ENCODE data around the gene ABHD5. TPM values are rescaled to one million over a fixed set of nuclear protein-coding genes. Genes with fewer than 3 reads are reported as not detected.

Gene ABHD5
- total RNA-seq, 1 experiment from 2014 or later: 29.5 TPM

- ATAC-seq: no peak
- no TSS peak for BruUV-seq (replicated peaks)
Observed at GRCh38 chr3:43670635-43671522, 19.9 kb upstream of the ABHD5 start.

GRCh38 chr3:43674345-43675085, 16.2 kb upstream of the ABHD5 start:
- Histone ChIP-seq H3K79me2 (ENCODE audit: low read length) (no peaks in the 10 kb centered on the region), H3K4me3 (ENCODE audit: low read length) (no peak overlapping the region), H3K9ac (ENCODE audit: low read length) (no peak overlapping the region), H3K27ac (ENCODE audit: low read length) (no peak overlapping the region), H3F3A (ENCODE audit: low read length, unreplicated experiment) (no peaks in the 10 kb centered on the region), H3K9me3 (ENCODE audit: low read length) (no peaks in the 10 kb centered on the region), H3K9me2 (replicated peaks; ENCODE audit: low read length) (no peaks in the 10 kb centered on the region), H3K4me2 (ENCODE audit: low read length) (no peak overlapping the region), H3K27me3 (ENCODE audit: low read length) (no peaks in the 10 kb centered on the region), H3K36me3 (ENCODE audit: low read depth, low read length) (no peaks in the 10 kb centered on the region), H2AFZ (ENCODE audit: low read length) (no peak overlapping the region), H4K20me1 (ENCODE audit: low read length) (no peaks in the 10 kb centered on the region), H3K4me1 (ENCODE audit: insufficient read depth, low read length) (no peaks in the 10 kb centered on the region)
- no TSS peak for BruUV-seq (replicated peaks)
- DNase-seq (no peak), ATAC-seq (no peak)
- CTCF ChIA-PET: no interaction called here
- intact Hi-C loops (cut with micrococcal nuclease): no loop called here
- TF ChIP-seq EZH2phosphoT487 (IDR thresholded peaks at IDR 0.05; ENCODE audit: borderline replicate concordance, low read length): no peak
- no peak for TF ChIP-seq EZH2 (IDR thresholded peaks at IDR 0.05; ENCODE audit: low read length, unreplicated experiment)
- TF ChIP-seq CTCF (conservative IDR thresholded peaks at IDR 0.05; ENCODE audit: low read depth, low read length): no peak
- POLR2A ChIA-PET (ENCODE audit: unreplicated experiment): interaction anchor here (0.6 kb wide), 1 partner anchor 114 kb away, joined by 3 read pairs; no protein-coding TSS in a partner anchor

More at GRCh38 chr3:43670635-43671522, 19.9 kb upstream of the ABHD5 start:
- Histone ChIP-seq H2AFZ (ENCODE audit: low read length) (no peak overlapping the region), H3K4me3 (ENCODE audit: low read length) (no peak overlapping the region), H3K27ac (ENCODE audit: low read length) (no peak overlapping the region), H3K4me2 (ENCODE audit: low read length) (no peak overlapping the region), H3F3A (ENCODE audit: low read length, unreplicated experiment) (peaks cover 5% of the 10 kb centered on the region), H3K36me3 (ENCODE audit: low read depth, low read length) (no peaks in the 10 kb centered on the region), H3K27me3 (ENCODE audit: low read length) (no peaks in the 10 kb centered on the region), H3K9ac (ENCODE audit: low read length) (no peak overlapping the region), H3K4me1 (ENCODE audit: insufficient read depth, low read length) (no peaks in the 10 kb centered on the region), H4K20me1 (ENCODE audit: low read length) (no peaks in the 10 kb centered on the region), H3K9me3 (ENCODE audit: low read length) (no peaks in the 10 kb centered on the region), H3K9me2 (replicated peaks; ENCODE audit: low read length) (no peaks in the 10 kb centered on the region), H3K79me2 (ENCODE audit: low read length) (no peaks in the 10 kb centered on the region)
- ChIA-PET CTCF (no interaction called here), POLR2A (ENCODE audit: unreplicated experiment) (no interaction called here)
- intact Hi-C loops (cut with micrococcal nuclease): no loop called here
- no peak for DNase-seq
- no peak for TF ChIP-seq CTCF (conservative IDR thresholded peaks at IDR 0.05; ENCODE audit: low read depth, low read length)
- TF ChIP-seq EZH2 (IDR thresholded peaks at IDR 0.05; ENCODE audit: low read length, unreplicated experiment): no peak
- TF ChIP-seq EZH2phosphoT487 (IDR thresholded peaks at IDR 0.05; ENCODE audit: borderline replicate concordance, low read length): no peak
